ENCODE measurements around the gene EXOC6B.

- no peak for TF ChIP-seq POLR2A (IDR thresholded peaks at IDR 0.05)
- no peak for TF ChIP-seq CTCF (IDR thresholded peaks at IDR 0.05)
Observed at GRCh38 chr2:72669121-72669520, 156.7 kb downstream of the EXOC6B start.
